DMS114 treated with DMSO at 0.1 percent for 48 hours (cell line): Measurements from ENCODE around the gene CAPN10.

Experiments
- DNase-seq: peaks from one replicate; lab custom pipeline; 2025; ENCODE audit not compliant: unreplicated experiment; lab: John Stamatoyannopoulos, UW

CAPN10 gene

DNA sequence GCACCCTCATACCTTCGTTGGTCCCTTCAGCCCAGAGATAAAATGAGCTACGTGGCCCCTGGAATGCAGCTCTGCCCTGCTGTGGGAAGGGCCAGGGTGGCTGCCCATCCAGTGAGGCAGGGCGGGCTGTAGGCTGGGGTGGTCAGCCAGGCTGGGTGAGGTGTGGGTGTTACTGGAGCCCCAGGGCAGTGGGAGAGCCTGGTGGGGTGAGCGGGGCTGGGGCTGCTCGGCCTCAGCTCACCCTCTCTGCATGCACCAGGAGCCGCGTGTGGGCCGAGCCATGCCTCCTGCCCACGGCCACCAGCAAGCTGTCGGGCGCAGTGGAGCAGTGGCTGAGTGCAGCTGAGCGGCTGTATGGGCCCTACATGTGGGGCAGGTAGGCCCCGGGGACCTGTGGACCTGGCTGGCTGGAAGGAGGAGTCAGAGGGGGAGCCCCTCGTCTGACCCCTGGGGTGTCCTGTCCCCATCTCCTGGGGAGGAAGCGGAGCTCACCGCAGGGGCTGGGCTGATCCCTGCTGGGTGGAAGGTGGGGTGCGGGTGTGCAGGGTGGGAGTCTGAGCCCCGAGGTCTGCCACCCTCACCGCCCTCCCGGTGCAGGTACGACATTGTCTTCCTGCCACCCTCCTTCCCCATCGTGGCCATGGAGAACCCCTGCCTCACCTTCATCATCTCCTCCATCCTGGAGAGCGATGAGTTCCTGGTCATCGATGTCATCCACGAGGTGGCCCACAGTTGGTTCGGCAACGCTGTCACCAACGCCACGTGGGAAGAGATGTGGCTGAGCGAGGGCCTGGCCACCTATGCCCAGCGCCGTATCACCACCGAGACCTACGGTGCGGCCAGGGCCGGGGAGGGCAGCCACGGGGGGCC, 12.8 kb upstream of the CAPN10 start:
- no peak for DNase-seq

DNA sequence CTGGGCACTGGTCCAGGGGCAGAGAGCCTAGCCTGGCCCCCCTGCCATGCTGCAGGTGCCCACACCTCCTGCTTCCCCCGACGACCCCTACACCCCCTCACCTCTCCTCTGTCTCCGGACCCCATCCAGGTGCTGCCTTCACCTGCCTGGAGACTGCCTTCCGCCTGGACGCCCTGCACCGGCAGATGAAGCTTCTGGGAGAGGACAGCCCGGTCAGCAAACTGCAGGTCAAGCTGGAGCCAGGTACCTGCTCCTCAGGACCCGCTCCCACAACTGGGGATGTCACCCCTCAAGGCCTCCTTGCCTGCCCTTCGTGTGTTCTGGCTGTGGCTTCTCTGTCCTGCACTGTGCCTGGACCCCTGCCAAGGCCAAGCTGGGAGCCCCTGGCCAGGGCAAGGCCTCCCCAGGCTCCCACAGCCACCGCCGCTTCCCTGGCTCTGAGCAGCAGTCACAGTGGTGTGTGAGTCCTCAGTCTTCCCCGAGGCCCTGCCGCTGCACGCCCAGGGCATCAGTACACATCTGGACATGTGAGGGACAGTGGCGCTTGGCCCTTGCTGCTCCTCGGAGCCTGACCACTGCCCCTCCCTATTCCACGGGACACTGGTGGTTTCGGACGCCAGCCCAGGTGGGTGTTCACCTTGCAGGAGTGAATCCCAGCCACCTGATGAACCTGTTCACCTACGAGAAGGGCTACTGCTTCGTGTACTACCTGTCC, 12.0 kb upstream of the CAPN10 start:
- DNase-seq = no peak

DNA sequence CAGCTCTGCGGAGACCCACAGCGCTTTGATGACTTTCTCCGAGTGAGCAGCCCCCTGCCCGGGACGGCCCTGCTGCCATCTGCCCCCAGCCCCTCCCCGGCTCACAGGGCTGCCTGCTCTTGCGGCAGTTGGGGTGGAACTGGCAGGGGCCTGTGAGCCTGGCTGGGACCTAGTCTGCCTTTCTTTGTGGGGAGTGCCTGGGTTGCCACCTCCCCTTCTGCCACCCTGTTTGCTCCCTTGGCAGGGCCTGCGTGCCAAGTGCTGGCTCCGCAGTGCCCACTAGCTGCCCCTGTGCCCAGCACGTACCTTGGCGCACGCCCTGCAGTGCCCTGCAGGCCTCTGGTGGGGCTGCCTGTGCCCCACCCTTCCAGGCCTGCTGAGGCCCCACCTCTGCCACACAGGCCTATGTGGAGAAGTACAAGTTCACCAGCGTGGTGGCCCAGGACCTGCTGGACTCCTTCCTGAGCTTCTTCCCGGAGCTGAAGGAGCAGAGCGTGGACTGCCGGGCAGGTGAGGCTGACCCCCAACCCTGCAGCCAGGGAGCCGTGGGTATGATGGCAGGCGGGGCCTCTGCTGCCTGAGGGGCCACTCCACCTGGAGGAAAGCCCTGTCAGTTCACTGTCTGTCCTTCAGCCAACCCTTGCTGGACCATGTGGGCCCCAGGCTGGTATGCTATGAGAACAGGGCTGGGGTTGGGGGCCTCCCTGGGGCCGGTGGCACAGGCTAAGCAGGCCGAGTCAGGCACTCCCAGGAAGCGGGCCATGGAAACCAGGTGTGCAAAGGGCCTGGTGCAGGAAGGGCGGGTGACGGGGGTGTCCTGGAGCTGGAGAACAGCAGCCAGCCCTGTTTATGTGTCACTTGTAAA, 11.2 kb upstream of the CAPN10 start:
- no peak for DNase-seq

DNA sequence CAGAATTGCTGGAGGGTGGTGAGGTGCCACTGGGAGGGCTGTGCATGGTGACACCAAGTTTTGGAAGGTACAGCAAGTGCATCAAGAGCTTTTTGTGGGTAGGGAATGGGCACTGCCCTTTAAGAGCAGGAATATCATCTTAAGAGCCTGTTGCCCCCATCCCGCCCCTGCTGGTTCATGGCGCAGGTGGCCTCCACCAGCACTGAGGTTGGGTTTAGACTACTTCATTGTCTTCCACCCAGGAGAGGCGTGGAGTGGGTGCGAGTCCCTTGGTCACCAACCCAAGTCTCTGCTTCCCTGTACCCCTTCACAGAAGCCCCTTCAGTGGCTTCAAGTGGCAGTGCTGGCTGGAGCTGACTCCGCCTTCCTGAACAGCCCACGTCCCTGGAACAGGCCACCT, 10.5 kb upstream of the CAPN10 start:
- DNase-seq = no peak

DNA sequence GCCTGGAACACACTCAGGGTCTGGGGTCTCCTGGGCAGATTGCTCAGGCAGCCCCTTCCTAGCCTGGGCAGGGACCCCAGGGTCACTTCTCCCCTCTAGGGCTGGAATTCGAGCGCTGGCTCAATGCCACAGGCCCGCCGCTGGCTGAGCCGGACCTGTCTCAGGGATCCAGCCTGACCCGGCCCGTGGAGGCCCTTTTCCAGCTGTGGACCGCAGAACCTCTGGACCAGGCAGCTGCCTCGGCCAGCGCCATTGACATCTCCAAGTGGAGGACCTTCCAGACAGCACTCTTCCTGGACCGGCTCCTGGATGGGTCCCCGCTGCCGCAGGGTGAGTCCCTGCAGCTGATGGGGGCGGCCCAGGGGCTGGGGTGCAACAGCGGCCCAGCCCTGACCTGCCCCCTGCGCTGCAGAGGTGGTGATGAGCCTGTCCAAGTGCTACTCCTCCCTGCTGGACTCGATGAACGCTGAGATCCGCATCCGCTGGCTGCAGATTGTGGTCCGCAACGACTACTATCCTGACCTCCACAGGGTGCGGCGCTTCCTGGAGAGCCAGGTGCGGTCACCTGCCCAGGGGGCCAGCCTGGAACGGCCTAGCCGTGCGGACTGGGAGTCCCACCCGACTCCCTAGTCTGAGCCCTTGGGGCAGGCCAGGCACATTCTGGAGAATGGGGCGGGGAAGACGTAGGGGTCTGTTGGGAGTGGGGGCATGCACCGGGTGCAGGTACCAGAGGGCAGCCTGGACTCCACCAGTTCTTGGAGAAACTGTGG, 9.9 kb upstream of the CAPN10 start:
- DNase-seq = no peak

DNA sequence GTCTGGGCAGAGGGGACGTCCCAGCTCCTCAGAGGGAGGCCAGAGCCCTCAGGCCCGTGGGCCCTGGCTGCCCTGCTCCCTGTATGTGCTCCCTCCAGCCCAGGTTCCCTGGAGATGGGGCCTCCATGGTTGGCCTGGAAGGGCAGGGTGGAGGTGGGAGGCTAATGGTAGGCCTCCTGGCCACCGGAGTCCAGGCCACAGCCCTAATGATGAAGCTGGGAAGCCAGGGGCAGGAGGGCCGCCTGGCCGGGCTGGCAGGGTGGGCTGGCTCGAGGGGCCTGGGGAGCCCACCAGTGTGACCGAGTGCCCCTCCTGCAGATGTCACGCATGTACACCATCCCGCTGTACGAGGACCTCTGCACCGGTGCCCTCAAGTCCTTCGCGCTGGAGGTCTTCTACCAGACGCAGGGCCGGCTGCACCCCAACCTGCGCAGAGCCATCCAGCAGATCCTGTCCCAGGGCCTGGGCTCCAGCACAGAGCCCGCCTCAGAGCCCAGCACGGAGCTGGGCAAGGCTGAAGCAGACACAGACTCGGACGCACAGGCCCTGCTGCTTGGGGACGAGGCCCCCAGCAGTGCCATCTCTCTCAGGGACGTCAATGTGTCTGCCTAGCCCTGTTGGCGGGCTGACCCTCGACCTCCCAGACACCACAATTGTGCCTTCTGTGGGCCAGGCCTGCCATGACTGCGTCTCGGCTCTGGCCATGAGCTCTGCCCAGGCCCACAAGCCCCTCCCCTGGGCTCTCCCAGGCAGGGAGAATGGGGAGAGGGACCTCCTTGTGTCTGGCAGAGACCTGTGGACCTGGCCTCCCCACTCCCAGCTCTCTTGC, 9.0 kb upstream of the CAPN10 start:
- no peak for DNase-seq

DNA sequence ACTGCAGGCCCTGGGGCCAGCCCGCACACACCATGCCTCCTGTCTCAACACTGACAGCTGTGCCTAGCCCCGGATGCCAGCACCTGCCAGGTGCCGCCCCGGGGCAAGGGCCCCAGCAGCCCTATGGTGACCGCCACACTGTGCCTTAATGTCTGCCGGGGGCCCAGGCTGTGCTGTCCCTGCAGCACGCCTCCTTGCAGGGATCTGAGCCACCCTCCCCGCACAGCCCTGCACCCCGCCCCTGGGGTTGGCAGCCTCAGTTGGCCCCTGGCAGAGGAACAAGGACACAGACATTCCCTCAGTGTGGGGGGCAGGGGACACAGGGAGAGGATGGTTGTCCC, 8.5 kb upstream of the CAPN10 start:
- no peak for DNase-seq

DNA sequence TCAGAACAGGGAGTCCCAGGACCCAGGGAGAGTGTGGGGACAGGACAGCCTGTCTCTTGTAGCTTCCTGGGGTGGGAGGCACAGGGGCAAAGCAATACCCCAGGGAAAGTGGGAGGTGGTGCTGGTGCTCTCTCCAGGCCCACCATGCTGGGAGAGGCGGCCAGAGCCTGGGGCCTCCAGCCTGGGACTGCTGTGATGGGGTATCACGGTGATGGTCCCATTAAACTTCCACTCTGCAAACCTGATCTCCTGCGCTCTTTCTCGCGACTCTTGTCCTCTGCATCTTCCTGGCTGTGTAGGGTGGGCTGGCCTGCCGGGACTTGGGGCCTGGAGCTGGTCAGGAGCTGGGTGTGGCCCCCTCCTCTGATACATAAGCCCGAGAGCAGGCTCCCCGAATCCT, 8.0 kb upstream of the CAPN10 start:
- no peak for DNase-seq

DNA sequence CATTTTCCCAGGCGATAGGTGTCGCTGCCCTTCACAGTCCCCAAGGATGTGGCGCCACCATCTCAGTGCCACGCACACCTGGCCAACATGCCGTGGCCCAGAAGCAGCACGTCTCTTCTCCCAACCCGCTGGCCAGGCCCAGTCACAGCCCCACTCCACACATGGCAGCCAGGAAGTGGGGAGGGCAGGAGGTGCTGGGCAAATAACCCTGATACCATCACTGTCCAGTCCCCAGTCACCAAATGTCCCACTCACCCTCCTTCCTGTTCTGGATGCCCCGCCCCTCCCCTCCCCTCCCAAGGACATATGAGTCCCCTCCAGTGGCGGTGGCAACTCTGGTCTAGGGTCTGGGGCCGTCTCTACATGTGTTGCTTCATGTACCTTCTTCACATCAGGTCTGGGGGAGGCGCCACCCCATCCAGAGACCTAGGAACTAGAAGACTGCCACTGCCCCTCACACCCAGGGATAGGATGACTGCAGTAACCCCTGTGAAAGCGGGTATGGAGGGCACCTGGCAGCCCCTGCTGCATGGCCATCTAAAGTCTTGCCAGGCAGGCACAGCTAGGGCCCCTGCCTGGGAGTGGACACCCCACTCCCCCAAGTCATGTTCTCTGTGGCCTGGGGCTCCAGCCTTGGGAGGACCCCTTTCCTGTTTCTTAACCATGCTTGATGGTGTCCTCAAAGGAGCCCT, 7.3 kb upstream of the CAPN10 start:
- DNase-seq = no peak

DNA sequence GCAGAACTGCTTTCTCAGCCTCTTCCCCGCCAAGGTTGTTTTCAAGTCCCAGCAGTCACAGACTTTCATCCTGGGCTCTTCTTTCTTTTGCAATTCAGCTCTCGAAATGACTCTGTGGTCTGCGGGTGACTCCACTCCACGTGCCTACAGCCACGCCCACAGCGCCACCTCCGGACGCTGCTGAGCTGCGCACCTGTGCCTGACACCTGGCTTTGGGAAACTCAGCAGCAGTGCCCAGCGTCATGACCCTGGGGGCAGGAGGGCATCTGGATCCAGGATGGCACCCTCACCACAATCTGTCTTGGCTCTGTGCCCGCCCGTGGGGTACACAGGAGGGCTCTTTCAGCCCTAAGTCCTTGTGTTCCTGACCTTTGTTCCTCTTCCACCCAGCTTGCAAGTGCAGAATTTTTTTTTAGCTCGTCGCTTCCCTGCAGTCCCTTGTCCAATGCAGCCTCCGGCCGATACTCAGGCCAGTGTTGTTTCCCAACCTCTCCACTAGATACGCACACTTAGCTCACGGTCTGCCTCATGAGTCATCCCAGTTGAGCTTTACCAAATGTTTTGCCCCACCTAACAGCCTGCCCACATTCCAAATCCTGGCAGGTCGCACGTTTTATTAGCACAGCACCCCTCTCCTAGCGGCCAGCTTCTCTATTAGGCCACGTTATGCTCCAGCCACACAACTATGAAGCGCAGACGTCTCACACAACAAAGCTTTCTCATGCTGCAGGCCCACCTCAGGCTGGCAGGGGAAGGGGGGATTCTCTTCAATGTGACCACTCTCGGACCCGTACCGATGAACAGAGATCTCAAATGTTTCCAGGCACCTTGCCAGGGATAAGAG, 6.5 kb upstream of the CAPN10 start:
- DNase-seq = no peak

DNA sequence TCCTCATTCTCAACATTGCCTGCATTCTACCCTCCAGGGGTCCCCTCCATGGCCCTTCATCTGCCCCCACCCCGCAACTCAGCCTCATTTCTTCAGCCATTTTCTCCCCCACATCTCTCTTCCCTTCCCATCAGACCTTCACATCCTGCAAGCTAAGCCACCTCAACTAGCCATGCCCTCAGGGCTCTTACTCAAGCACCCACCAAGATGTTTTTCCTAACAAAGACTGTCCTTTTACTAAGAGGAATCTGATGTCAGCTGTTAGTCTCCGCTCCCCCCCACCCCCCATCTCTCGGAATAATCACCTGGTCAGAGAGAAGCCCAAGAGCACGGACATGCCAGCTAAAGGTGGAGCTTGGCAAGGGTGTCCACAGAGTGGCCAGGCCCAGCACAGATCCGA, 4.7 kb upstream of the CAPN10 start:
- DNase-seq = no peak

DNA sequence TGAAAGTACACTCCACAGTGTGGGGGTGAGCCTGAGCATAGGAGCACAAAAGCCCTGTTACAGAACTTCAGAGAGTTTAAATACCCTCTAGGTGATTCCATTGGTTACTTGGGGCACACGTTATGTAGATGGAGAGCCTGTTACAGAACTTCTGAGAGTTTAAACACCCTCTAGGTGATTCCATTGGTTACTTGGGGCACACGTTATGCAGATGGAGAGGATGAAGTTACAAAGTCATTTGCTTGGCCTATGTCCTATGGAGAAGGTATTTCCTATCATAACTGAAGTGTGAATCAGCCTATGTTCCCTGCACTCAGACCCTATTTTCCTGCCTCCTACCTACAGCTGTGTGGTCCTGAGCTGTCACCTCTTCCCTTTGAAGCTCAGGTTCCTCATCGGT, 3.8 kb upstream of the CAPN10 start:
- no peak for DNase-seq

DNA sequence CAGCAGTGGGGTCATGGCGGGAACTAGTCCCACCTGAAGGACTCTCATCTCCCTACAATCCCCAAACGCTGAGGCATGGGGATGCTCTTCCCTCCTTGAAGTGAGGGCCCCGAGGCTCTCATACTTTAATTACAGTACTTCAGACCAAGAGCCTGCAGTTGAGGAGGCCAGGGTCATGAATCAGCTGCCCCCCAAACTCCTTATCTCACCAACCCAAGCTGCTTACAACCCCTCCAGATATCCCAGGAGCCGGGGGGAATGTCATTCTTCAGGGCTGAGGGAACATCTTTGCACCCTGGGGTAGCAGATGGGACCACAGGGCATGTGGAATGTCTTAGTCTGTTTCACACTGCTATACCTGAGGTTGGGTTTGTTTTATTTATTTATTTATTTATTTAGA, 2.8 kb upstream of the CAPN10 start:
- no peak for DNase-seq

DNA sequence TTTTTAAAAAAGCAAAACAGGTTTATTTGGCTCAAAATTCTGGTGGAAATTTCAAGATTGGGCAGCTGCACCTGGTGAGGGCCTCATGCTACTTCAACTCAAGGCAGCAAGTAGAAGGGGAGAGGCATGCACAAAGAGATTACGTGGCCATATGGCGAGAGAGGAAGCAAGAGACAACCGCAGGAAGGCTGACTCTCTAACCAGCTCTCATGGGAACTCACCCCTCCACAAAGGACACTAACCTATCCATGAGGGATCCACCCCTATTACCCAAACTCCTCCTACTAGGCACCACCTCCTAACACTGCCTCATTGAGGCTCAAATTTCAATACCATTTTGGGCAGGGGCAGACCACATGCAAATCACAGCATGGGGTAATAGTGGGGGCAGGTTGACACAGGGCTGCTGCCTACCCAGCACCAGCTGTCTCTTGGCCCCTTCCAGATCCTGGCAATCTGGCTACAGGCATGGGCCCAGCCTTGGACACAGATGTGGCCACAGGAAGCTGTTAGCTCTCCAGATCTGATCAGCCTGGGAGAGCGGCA, 2.0 kb upstream of the CAPN10 start:
- no peak for DNase-seq

DNA sequence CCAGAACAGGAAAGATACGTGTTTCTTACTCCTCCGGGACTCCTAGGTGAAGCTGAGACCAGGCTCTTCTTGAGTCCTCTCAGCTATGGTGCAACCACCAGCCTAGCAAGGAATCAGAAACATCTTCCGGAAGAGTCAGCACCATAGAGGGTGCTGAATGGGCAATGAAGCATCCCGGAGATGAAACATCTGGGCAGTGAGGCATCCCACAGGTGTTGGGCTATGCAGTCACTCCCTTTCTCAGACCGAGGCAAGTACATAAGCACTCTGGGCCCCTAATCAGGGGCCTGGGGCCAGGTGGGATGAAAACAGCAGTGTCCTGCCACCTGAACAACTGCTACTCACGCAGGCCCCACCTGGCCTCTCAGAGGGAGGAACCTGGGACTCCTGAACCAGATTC, 1.4 kb upstream of the CAPN10 start:
- no peak for DNase-seq

DNA sequence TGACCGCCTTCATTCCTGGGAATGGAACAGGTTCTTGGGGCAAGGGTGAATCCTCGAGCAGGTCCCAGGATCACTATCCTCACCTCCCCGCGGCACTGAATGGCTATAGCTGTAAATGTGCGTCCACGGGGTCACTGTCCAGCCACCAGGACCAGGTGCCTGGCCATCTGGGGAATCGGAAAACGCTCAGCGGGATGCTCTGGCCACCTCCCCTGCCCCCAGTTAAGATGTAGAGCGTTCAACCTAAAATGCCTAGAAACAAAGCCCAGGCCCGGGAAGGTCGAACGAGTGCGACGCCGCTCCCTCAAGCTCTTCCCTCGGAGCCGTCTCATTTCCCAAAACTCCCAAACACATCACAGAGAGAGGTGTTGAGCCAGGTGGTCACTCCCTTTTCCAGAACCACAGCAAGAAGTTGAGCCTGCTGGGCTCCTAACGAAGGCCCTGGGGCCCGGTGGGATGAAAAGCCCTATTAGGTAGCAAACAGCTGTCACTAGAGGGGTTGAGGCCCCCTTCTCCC, 795 bp upstream of the CAPN10 start:
- DNase-seq = no peak

DNA sequence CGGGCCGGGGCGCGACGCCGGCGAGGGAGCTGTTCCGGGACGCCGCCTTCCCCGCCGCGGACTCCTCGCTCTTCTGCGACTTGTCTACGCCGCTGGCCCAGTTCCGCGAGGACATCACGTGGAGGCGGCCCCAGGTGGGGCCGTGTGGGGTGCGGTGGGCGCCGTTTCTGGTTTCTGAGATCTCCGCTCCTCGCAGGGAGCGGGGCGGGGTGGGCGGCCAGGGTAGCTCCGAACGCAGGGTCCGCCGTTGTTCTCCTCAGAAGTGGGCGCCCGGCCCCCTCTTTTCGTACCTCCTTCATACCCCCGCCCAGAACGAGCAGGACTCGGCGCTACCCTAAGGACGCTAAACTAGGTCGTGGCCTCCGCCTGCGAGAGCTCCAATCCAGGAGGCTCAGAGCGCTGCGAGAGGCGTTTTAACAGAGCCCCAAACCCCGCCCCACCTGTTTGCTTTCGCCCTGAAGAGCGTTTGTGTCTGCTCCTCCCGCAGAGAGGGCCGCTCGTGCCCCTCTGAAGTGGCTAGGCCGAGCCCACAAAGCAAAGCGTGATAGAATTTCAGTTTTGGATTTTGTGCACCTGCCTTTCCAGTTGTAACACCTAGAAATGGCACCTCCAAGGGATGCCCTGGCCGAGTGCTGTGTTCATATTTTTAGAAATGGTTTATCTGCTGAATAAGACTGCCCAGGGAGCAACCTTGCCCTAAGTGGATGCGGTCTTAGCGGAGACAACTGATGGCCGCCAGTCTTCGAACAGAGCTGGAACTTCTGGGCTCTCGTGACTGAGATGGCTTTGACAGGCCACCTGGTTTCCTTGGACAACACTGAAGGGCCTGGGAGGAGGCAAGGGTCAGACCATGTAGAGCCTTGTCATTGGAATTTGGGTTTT, 626 bp downstream of the CAPN10 start:
- no peak for DNase-seq
